Large intestine (tissue), 3 donors: ENCODE data around the gene TRIM72. TPM values are rescaled to one million over a fixed set of nuclear protein-coding genes. Genes with fewer than 3 reads are reported as not detected.
"Not testable (repeated sequence)": the region's sequence is repeated elsewhere in the genome, so short reads cannot be mapped to it uniquely, and the experiment has no call there.

Source experiments
- DNase-seq, 2 donors: peaks; one replicate each; pipeline versions ENCODE4 v3.0.0 to v3.0.0-alpha.2; 2013
- H3K27ac ChIP-seq: one replicate; pipeline ENCODE4 v1.5.1; 2013; ENCODE audit warnings: low read length
- H3K27me3 ChIP-seq: 2 replicates; pipeline ENCODE4 v1.6.1; 2013; ENCODE audit warnings: low read length; ENCODE audit not compliant: control insufficient read depth, insufficient read depth
- H3K36me3 ChIP-seq: 2 replicates; pipeline ENCODE4 v1.6.1; 2013; ENCODE audit warnings: low read length; ENCODE audit not compliant: control insufficient read depth, insufficient read depth
- H3K4me1 ChIP-seq: one replicate; pipeline ENCODE4 v1.6.1; 2013; ENCODE audit warnings: low read length; ENCODE audit not compliant: control insufficient read depth, insufficient read depth
- H3K4me3 ChIP-seq: one replicate; pipeline ENCODE4 v1.5.1; 2013; ENCODE audit warnings: low read length
- H3K9me3 ChIP-seq: one replicate; pipeline ENCODE4 v1.6.1; 2013; ENCODE audit warnings: mild to moderate bottlenecking, low read depth, low read length, moderate library complexity; ENCODE audit not compliant: control insufficient read depth
- WGBS: methylation state at CpG from one replicate; pipeline ENCODE4 v1.1.5; 2013; ENCODE audit warnings: low lambda C conversion rate; ENCODE audit not compliant: insufficient coverage; 5-methylcytosine and 5-hydroxymethylcytosine counted together
- polyA plus RNA-seq: library from polyadenylated mRNA; unstranded; fragments of 120-200 nt; gene quantifications from one replicate; pipeline ENCODE4 v1.2.1, GENCODE V29; 2013

The TRIM72 gene
- polyA plus RNA-seq, 1 donor = 0.10 TPM

DNA sequence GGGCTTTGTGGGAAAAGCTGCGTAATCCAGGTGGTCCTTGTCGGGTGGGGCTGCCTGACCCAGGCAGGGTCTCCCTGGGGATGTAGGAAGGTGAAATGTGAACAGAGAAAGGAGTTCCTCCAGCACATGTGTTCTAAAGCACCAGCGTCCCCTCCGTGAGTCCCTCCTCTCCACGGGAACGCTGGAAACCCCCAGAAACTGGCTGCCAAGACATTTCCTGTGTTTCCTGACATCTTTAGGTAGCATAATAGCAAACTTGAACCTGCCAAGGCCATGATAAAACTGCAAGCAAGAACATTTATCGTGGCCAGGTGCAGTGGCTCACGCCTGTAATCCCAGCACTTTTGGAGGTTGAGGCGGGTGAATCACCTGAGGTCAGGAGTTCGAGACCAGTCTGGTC lies 15.6 kb downstream of the TRIM72 start:
- no peaks in the 10 kb centered on the region for H3K36me3 ChIP-seq
- no peak for DNase-seq
- H3K4me1 ChIP-seq = peaks cover 5% of the 10 kb centered on the region
- peak overlapping the region; percentile 26 for H3K27ac ChIP-seq
- H3K4me3 ChIP-seq = no peak overlapping the region
- no CpG with 5 or more reads among the region's 10 CpGs for WGBS
- no peaks in the 10 kb centered on the region for H3K27me3 ChIP-seq
- peaks cover 8% of the 10 kb centered on the region for H3K9me3 ChIP-seq

DNA sequence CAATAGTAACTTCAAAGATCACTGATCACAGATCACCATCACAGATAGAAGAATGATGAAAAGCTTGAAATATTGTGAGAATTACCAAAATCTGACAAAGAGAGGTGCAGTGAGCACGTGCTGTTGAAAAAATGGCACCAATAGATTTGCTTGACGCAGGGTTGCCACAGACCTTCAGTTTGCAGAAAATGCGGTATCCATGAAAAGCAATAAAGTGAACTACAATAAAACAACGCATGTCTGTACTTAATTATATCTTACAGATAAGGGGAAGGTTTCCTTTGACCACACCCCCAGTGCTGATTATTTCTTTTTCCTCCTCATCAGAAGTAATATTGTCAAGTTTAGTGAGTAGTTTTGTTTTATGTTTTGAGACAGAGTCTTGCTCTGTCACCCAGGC lies 24.1 kb downstream of the TRIM72 start:
- WGBS = 40% methylated on average over 1 of the region's 4 CpGs
- Histone ChIP-seq H3K27ac (no peak overlapping the region), H3K27me3 (no peaks in the 10 kb centered on the region), H3K4me3 (no peak overlapping the region), H3K9me3 (no peaks in the 10 kb centered on the region), H3K36me3 (no peaks in the 10 kb centered on the region), H3K4me1 (peaks cover 3% of the 10 kb centered on the region)
- peak in 1 of 2 donors; percentile 67 for DNase-seq

DNA sequence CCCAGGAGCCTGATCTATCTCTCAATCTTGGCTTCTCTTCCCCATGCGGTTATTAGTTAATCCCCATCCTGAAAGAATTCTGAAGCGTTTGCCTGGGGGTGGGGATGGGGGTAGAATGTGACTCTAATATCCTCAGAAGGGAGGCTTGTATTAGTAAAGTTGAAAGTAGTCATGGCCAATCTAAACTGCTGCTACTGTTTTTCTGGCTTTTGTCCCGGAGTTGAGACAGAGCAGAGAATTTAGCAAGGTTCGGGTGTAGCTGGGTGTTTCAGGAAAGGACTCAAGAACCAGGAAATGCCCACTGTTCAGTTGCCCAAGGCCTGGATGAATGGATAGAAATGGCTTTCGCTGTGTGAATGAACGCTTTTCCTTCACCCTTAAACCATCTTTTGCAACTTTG lies 28.3 kb downstream of the TRIM72 start:
- H3K27me3 ChIP-seq = no peaks in the 10 kb centered on the region
- no peaks in the 10 kb centered on the region for H3K36me3 ChIP-seq
- no peak for DNase-seq
- H3K9me3 ChIP-seq = no peaks in the 10 kb centered on the region
- no peak overlapping the region for H3K4me3 ChIP-seq
- WGBS = 92% methylated on average over 2 of the region's 6 CpGs
- H3K27ac ChIP-seq = no peak overlapping the region
- H3K4me1 ChIP-seq = peaks cover 3% of the 10 kb centered on the region

DNA sequence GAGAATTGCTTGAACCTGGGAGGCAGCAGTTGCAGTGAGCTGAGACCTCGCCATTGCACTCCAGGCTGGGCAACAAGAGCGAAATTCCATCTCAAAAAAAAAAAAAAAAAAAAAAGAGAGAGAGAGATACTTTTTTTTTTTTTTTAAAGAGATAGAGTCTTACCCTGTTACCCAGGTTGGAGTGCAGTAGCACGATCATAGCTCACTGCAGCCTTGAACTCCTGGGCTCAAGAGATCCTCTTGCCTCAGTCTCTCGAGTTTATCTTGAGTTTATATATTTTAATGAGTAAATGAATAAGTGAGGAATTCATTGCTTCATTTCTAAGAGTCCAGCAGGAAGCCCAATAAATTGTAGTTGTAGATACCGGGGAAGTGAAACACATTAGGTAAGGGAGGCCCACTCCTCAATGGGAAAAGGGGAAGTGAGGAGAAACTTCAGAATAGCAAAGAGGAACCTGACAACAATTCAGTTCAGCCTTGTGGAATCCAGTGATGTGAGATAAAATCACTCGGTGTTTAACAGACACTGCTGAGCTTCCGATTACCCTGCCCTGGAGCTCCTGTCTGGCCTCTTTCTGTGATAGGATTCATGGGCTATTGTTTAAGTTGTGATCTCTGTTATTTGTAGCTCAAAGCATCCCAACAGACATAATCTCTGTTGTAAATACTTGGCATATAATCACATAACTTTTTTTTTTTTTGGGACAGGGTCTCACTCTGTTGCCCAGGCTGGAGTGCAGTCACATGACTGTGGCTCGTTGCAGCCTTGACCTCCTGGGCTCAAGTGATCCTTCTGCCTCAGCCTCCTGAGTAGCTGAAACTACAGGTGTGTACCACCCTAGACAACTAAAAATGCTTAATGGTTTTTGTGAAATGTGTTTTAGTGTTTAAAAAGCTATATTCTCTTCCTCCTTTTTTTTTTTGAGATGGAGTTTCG lies 30.1 kb downstream of the TRIM72 start:
- Histone ChIP-seq H3K4me3 (no peak overlapping the region), H3K36me3 (no peaks in the 10 kb centered on the region), H3K4me1 (no peaks in the 10 kb centered on the region), H3K27me3 (no peaks in the 10 kb centered on the region), H3K9me3 (no peaks in the 10 kb centered on the region), H3K27ac (no peak overlapping the region)
- DNase-seq = no peak
- no CpG with 5 or more reads among the region's 9 CpGs for WGBS

DNA sequence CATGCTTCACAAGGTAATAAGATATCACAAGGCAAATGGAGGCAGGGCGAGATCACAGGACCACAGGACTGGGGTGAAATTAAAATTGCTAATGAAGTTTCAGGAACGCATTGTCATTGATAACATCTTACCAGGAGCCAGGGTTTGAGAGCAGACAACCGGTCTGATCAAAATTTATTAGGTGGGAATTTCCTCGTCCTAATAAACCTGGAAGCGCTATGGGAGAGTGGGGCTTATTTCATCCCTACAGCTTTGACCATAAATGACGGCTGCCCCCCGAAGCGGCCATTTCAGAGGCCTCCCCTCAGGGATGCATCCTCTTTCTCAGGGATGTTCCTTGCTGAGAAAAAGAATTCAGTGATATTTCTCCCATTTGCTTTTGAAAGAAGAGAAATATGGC lies 31.7 kb downstream of the TRIM72 start:
- no CpG with 5 or more reads among the region's 8 CpGs for WGBS
- not testable (repeated sequence) for H3K27me3 ChIP-seq, DNase-seq, H3K4me3 ChIP-seq, H3K4me1 ChIP-seq, H3K9me3 ChIP-seq, H3K36me3 ChIP-seq, H3K27ac ChIP-seq

DNA sequence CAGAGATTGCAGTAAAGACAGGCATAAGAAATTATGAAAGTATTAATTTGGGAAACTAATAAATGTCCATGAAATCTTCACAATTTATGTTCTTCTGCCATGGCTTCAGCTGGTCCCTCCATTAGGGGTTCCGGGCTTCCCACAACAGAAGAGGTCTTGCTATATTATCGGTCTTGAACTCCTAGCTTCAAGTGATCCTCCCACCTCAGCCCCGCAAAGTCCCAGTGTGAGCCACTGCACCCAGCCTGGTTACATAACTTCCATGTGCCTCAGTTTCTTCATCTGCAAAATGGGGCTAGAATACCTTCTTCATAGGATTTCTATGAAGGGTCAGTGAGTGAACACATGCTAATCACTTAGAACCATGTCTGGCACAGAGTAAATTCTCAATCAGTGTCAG lies 32.4 kb downstream of the TRIM72 start:
- Histone ChIP-seq H3K27me3 (no peaks in the 10 kb centered on the region), H3K27ac (no peak overlapping the region), H3K9me3 (no peaks in the 10 kb centered on the region), H3K4me1 (no peaks in the 10 kb centered on the region), H3K4me3 (no peak overlapping the region), H3K36me3 (no peaks in the 10 kb centered on the region)
- no peak for DNase-seq
- 90% methylated on average over 2 of the region's 3 CpGs for WGBS

DNA sequence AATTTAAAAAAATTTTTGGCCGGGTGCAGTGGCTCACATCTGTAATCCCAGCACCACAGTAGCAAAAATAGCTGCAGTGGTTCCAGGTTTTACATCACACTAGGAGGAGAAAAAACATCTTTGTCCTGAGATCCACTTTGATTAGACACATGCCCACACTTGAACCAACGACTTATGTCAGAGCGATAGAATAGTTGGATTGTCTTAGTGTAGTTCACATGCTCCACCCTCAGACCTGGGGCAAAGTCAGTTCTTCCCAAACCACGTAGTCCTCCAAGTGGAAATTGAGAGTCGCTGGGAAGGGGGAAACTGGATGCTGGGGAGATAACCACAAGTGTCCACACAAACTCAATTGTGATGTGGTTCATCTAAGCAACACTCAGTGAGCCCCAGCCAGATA lies 34.4 kb downstream of the TRIM72 start:
- Histone ChIP-seq H3K9me3 (no peaks in the 10 kb centered on the region), H3K36me3 (no peaks in the 10 kb centered on the region), H3K27ac (no peak overlapping the region), H3K27me3 (no peaks in the 10 kb centered on the region), H3K4me1 (peaks cover 4% of the 10 kb centered on the region), H3K4me3 (no peak overlapping the region)
- DNase-seq = no peak
- WGBS = no CpG with 5 or more reads among the region's 5 CpGs

DNA sequence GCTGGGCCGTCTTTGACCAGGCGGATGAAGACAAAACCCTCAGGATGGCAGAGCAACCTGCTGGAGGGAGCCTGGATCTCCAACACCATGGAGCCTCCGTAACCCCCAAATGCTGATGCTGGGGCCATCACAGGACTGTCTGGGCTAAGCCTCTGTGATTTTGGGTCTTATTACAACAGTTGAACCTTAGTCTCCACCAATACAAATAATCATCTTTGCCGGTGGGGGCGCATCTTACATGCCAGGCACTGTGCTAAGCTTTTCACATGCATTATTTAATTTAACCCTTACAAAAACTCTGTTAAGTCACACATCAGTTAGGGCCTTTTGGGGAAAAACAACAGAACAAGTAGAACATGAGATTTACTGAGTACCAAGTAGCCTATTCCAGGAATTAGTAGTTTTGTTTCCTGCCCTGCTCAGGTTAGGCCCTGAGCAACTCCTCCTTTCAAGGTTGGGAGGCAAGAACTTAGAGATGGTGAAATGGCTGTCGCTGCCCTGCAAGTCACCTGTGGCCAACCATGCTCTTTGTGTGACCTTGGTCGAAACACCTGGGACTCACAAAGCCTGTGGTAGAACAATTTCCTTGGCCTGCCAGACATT lies 37.0 kb downstream of the TRIM72 start:
- peaks cover 6% of the 10 kb centered on the region for H3K4me1 ChIP-seq
- H3K27ac ChIP-seq = no peak overlapping the region
- WGBS = 83% methylated on average over 2 of the region's 7 CpGs
- no peak overlapping the region for H3K4me3 ChIP-seq
- DNase-seq = no peak
- no peaks in the 10 kb centered on the region for H3K36me3 ChIP-seq
- no peaks in the 10 kb centered on the region for H3K9me3 ChIP-seq
- no peaks in the 10 kb centered on the region for H3K27me3 ChIP-seq

DNA sequence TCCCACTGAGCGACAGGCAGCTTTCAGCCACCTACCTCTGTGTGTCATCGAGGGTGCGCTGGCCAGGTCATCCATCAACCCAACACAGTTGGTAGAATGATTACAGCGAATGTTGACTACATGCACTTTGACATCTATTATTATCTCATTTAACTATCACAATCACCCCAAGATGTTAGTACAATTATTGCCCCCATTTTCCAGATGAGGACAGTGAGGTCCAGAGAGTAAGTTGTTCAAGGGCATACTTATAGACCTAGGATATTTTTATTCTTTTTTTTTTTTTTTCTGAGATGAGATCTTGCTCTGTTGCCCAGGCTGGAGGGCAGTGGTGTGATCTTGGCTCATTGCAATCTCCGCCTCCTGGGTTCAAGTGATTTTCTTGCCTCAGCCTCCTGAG lies 37.5 kb downstream of the TRIM72 start:
- no CpG with 5 or more reads among the region's 5 CpGs for WGBS
- Histone ChIP-seq H3K27ac (no peak overlapping the region), H3K4me3 (no peak overlapping the region), H3K27me3 (no peaks in the 10 kb centered on the region), H3K4me1 (peaks cover 6% of the 10 kb centered on the region), H3K36me3 (no peaks in the 10 kb centered on the region), H3K9me3 (no peaks in the 10 kb centered on the region)
- no peak for DNase-seq

DNA sequence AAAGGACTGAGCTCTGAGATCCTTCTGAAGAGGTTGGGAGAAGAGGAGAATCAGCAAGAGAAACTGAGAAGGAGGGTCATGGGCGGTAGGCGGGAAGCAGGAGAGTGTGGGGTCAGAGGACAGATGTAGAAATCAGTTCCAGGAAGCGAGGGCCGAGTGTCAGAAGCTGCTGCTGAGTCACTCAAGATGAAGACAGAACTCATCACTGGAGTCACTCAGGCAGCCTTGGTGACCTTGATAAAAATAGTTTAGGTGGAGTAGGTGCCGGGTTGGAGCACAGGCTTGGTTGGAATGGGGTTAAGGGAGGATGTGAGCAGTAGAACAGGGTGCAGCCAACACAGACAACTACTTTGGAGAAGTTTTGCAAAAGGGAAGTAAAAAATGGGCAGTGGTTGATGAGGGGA lies 39.7 kb downstream of the TRIM72 start:
- Histone ChIP-seq H3K4me3 (no peak overlapping the region), H3K4me1 (peaks cover 6% of the 10 kb centered on the region), H3K27ac (peak overlapping the region; percentile 48), H3K9me3 (no peaks in the 10 kb centered on the region), H3K36me3 (no peaks in the 10 kb centered on the region), H3K27me3 (no peaks in the 10 kb centered on the region)
- WGBS = 5% methylated on average over 3 of the region's 5 CpGs
- DNase-seq = peak; percentile 85 to 91
